ENCODE measurements around the gene POLR2B. TPM values are rescaled to one million over a fixed set of nuclear protein-coding genes. Genes with fewer than 3 reads are reported as not detected.

The POLR2B gene
- total and polyA plus RNA-seq, 8 donors, result 18.5 to 446 (median 60.9) TPM

DNA sequence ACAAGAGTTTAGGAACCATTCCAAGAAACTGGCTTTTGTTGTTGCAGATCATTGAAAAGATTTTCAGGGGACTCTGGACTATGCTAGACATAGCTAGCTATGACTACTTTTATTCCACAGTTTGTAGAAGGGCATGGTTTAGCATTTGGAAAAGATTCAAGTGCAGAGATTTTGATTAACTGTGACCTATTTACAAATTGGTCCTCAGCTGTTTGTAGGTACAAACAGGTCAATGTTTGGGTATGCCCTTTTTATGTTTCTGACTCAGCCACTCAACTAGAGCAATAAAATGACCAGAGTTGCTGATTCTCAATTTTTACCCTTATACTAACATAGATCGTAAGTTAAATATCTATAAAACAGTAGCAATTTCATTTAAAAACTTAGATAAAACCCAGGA lies 84.8 kb downstream of the POLR2B start:
- TF ChIP-seq POLR2A (IDR thresholded peaks at IDR 0.05), result no peak
- TF ChIP-seq POLR2AphosphoS5 (IDR thresholded peaks at IDR 0.05), result no peak
- no peak for TF ChIP-seq EP300 (IDR thresholded peaks at IDR 0.05)
- TF ChIP-seq, protein P1, sequence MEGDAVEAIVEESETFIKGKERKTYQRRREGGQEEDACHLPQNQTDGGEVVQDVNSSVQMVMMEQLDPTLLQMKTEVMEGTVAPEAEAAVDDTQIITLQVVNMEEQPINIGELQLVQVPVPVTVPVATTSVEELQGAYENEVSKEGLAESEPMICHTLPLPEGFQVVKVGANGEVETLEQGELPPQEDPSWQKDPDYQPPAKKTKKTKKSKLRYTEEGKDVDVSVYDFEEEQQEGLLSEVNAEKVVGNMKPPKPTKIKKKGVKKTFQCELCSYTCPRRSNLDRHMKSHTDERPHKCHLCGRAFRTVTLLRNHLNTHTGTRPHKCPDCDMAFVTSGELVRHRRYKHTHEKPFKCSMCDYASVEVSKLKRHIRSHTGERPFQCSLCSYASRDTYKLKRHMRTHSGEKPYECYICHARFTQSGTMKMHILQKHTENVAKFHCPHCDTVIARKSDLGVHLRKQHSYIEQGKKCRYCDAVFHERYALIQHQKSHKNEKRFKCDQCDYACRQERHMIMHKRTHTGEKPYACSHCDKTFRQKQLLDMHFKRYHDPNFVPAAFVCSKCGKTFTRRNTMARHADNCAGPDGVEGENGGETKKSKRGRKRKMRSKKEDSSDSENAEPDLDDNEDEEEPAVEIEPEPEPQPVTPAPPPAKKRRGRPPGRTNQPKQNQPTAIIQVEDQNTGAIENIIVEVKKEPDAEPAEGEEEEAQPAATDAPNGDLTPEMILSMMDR (IDR thresholded peaks at IDR 0.05), result no peak
- no peaks in the 10 kb centered on the region for H3K9me3 ChIP-seq

GRCh38 chr4:57064120-57064519 lies 85.4 kb downstream of the POLR2B start:
- Histone ChIP-seq H3K4me1 (peaks cover 0 to 56% (median 29%) of the 10 kb centered on the region in 4 donors), H3K4me3 (no peak overlapping the region), H3K27ac (peak overlapping the region in 4 of 5 donors; percentile 51 to 84 (median 67)), H3K36me3 (no peaks in the 10 kb centered on the region), H3K9me3 (no peaks in the 10 kb centered on the region), H3K27me3 (no peaks in the 10 kb centered on the region)
- WGBS, 5 donors, result 61 to 76% (median 70%) methylated on average over 2 of the region's 2 CpGs
- no peak for TF ChIP-seq POLR2A (IDR thresholded peaks at IDR 0.05)
- no peak for TF ChIP-seq EP300 (IDR thresholded peaks at IDR 0.05)
- TF ChIP-seq, protein P1 (IDR thresholded peaks at IDR 0.05), result no peak
- no peak for TF ChIP-seq POLR2AphosphoS5 (IDR thresholded peaks at IDR 0.05)
- DNase-seq, result no peak
- intact Hi-C loops (cut with DNase I; ENCODE audit: low total_unique reads), result no loop called here

More for the DNA sequence above, 84.8 kb downstream of the POLR2B start:
- Histone ChIP-seq H3K4me3 (no peak overlapping the region), H3K27me3 (no peaks in the 10 kb centered on the region), H3K4me1 (peaks cover 0 to 53% (median 29%) of the 10 kb centered on the region in 4 donors), H3K27ac (peak overlapping the region in 2 of 5 donors; percentile 60 to 84), H3K36me3 (no peaks in the 10 kb centered on the region)
- intact Hi-C loops (cut with DNase I; ENCODE audit: low total_unique reads), result no loop called here
- WGBS, 5 donors, result 82 to 97% (median 93%) methylated on average over 1 of the region's 1 CpG
- no peak for DNase-seq

DNA sequence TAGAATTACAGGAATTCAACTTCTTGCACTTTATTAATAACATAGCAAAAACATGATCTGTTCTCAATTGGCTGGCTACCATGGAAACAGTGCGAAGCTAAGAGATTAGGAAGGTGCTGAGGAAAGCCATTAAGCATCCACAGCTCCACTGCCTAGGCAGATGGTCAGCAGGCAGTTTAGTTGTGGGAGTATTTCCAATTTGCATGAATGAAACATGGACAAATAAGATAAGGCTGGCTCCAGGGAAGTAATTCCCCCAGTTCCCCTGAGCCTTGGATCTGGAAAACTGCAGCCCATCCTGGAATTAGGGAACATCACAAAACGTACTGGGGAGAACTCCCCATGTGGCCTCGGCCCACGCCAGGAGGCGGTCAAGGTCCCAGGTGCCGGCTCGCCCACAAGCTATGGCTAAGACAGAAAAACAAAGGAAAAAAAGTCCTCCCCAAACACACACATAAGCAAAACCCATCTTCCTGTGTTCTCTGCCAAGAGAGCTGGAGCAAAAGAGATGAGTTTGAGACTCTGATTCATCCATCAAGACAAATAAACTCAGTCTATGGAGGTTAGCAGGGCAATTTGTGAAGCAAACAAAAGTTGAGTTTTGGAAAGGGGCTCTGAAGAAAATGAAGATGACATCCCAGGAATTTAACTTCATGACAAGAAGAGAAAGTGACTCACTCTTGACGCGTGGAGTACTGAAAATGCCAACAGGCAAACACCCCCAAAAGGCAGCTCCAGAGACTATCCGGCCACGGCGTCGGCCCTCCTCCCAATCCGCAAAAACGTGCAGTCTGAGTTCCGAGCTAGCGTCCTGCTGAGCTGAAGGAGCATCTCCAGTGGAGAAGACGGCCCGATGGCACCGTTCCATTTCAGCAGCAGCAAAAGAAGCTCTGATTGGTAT lies 86.4 kb downstream of the POLR2B start:
- Histone ChIP-seq H3K4me1 (peaks cover 0 to 54% (median 28%) of the 10 kb centered on the region in 4 donors), H3K27ac (peak overlapping the region; percentile 28 to 84 (median 60)), H3K36me3 (no peaks in the 10 kb centered on the region), H3K4me3 (no peak overlapping the region), H3K9me3 (no peaks in the 10 kb centered on the region), H3K27me3 (no peaks in the 10 kb centered on the region)
- TF ChIP-seq POLR2AphosphoS5 (IDR thresholded peaks at IDR 0.05) (peak in 1 of 3 donors; percentile 6), EP300 (IDR thresholded peaks at IDR 0.05) (no peak), POLR2A (IDR thresholded peaks at IDR 0.05) (no peak)
- TF ChIP-seq, protein P1 (IDR thresholded peaks at IDR 0.05), result no peak
- 51 to 70% (median 69%) methylated on average over 20 of the region's 20 CpGs for WGBS, 5 donors
- peak; percentile 28 to 70 for DNase-seq
- intact Hi-C loops (cut with DNase I; ENCODE audit: low total_unique reads), result no loop called here

DNA sequence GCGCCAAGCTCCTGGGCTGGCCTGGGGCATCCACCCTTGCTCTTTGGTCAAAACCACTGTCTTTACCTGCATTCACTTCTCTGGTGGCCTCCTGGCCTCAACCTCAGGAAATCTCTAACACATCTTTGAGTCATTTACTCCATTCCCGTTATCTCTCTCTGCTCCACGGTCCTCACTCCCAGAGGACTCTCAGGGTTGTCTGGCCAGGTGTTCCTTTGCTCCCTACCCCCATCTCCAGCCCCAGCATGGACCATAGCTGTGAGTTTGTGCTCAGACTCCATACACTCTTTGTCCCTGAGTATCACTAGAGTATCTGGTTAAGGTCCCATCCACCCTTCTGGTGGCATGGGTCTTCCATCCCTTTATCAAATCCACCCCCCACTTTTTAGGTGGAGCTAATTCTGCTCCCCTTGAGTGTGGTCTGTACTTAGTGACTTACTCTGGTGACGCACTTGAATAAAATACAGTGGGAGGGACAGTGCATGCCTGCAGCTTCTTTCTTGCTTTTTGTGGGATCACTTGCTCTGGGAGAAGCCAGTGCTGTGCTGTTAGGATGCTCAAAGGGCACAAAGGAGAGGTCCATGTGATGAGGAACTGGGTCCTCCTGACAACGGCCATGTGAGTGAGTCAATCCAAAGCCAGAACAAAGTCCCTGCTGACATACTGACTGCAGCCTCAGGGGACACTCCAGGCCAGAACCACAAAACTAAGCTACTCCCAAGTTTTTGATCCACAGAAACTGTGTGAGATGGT lies 87.2 kb downstream of the POLR2B start:
- Histone ChIP-seq H3K9me3 (no peaks in the 10 kb centered on the region), H3K36me3 (no peaks in the 10 kb centered on the region), H3K4me1 (peaks cover 0 to 49% (median 24%) of the 10 kb centered on the region in 4 donors), H3K27me3 (no peaks in the 10 kb centered on the region), H3K4me3 (no peak overlapping the region), H3K27ac (peak overlapping the region; percentile 28 to 84 (median 60))
- 67 to 83% (median 81%) methylated on average over 5 of the region's 5 CpGs for WGBS, 5 donors
- intact Hi-C loops (cut with DNase I; ENCODE audit: low total_unique reads), result no loop called here
- TF ChIP-seq POLR2A (IDR thresholded peaks at IDR 0.05) (no peak), EP300 (IDR thresholded peaks at IDR 0.05) (no peak), POLR2AphosphoS5 (IDR thresholded peaks at IDR 0.05) (no peak)
- TF ChIP-seq, protein P1 (IDR thresholded peaks at IDR 0.05), result no peak
- DNase-seq, result no peak
